ENCODE data around the gene SESN3.
"Not testable (repeated sequence)": the region's sequence is repeated elsewhere in the genome, so short reads cannot be mapped to it uniquely, and the experiment has no call there.

SESN3 gene, protein sequence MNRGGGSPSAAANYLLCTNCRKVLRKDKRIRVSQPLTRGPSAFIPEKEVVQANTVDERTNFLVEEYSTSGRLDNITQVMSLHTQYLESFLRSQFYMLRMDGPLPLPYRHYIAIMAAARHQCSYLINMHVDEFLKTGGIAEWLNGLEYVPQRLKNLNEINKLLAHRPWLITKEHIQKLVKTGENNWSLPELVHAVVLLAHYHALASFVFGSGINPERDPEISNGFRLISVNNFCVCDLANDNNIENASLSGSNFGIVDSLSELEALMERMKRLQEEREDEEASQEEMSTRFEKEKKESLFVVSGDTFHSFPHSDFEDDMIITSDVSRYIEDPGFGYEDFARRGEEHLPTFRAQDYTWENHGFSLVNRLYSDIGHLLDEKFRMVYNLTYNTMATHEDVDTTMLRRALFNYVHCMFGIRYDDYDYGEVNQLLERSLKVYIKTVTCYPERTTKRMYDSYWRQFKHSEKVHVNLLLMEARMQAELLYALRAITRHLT

DNA sequence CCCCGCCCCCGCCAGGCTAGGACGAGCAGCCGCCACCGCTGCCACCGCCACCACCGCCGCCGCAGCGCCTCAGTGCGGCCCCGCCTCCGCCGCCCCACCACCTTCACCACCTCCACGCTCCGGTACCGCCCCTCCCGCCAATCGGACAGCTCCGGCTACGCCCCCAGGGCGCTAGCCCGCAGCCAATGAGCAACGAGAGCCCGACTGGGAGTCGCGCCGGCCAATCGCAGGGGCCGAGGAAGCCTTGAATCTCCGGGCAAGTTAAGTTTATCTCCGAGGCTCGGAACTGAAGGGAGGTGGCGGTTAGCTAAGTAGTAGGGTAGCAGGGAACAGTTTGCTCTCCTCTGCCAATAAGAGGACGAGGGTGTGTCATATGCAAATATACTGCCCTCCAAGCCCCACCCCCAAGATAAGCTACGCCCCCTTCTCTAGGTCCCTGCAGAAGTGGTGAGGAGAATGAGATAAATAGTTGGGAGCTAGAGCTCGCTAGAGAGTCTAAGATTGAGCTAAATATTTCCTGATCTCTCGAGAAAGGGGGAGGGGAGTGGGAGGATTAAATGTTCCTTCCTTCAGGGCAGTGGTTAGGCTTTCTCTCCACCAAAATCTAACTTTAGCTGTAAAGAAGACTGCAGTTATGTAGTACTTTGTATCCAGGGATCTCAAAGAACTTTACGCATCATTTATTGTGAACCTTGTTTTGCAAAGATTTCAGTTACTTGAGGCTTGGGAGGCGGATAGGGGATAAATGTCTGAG lies at the start of gene SESN3:
TSS of gene SESN3 (minus strand) at position 76 of the 754 bp plus-strand sequence. CDS start 342 bp downstream, outside the sequence.
- DNase-seq (ENCODE audit: low spot score): peak; percentile 94

- DNase-seq (ENCODE audit: low spot score): no peak
Observed at GRCh38 chr11:95279921-95280868, 49.2 kb upstream of the SESN3 start.

DNA sequence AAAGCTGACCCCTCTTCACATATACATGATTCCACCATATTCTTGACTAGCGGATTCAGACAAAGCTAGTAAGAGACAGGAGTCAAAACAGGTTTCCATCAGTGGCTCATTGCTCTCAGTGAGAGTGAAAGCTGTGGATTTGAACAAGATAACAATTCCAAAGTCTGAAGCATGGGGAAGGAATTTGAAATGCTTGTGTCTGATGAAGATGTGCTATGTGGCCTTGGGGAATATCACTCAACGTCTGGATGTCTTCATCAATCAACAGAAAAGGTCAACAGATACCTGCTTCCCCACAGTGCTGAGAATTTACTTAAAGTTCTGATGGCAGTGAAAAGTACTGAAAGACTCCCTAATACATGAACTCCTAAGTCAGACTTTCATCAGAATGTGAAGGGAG lies 46.9 kb upstream of the SESN3 start:
- DNase-seq (ENCODE audit: low spot score): no peak

DNA sequence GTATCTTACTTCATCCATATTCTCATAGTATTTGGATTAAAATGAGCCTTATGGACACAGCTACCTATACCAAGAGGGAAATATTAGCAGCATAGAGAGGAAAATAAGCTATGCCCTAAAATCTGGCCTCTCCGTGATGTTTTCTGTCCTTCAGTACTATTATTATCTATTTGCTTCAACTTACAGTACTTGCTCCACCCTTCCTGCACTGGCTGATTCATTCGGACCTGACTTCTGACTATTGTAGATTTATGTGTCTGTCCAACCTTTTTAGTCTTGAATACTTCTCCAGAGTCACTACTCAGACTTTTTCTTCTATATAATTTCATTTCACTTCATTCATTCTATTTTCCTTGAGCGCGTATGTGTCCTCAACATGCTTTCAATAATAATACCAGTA lies 45.1 kb upstream of the SESN3 start:
- DNase-seq (ENCODE audit: low spot score): no peak

GRCh38 chr11:95273618-95274017 lies 42.6 kb upstream of the SESN3 start:
- not testable (repeated sequence) for DNase-seq (ENCODE audit: low spot score)

GRCh38 chr11:95269036-95269819 lies 38.2 kb upstream of the SESN3 start:
- DNase-seq (ENCODE audit: low spot score): no peak

GRCh38 chr11:95268391-95268790 lies 37.4 kb upstream of the SESN3 start:
- no peak for DNase-seq (ENCODE audit: low spot score)

- no peak for DNase-seq (ENCODE audit: low spot score)
Observed at GRCh38 chr11:95267601-95268213, 36.7 kb upstream of the SESN3 start.

- no peak for DNase-seq (ENCODE audit: low spot score)
Observed at GRCh38 chr11:95266751-95267374, 35.9 kb upstream of the SESN3 start.

- DNase-seq (ENCODE audit: low spot score): no peak
Observed at GRCh38 chr11:95264881-95265280, 33.9 kb upstream of the SESN3 start.

GRCh38 chr11:95262994-95263765 lies 32.2 kb upstream of the SESN3 start:
- DNase-seq (ENCODE audit: low spot score): no peak

- no peak for DNase-seq (ENCODE audit: low spot score)
Observed at GRCh38 chr11:95257456-95257971, 26.5 kb upstream of the SESN3 start.

DNA sequence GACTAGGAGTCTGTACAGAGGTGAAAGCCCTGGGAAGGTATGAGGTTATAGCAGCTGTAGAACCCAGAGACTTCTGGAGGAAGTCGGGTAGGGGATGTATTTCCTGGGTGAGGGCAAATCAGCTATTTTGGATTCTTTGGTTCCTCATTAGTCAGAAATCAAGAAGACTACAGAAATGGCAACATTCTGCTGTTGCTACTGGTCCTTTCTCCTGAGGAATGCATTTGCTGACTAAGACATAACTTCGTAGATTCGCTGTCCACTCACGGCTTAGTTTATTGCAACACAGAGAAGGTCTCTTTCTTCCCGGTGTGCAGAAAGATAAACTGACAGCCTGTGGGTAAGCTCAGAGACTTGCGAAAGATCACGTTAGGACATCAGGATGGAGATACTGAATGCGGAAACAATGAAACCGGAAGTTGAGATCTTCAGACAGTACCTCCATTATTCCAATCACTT lies 25.3 kb upstream of the SESN3 start:
- no peak for DNase-seq (ENCODE audit: low spot score)

- DNase-seq (ENCODE audit: low spot score): no peak
Observed at GRCh38 chr11:95255251-95256145, 24.5 kb upstream of the SESN3 start.

GRCh38 chr11:95254716-95255115 lies 23.7 kb upstream of the SESN3 start:
- DNase-seq (ENCODE audit: low spot score): no peak

- peak; percentile 85 for DNase-seq (ENCODE audit: low spot score)
Observed at GRCh38 chr11:95254131-95254704, 23.2 kb upstream of the SESN3 start.

GRCh38 chr11:95253141-95253540 lies 22.1 kb upstream of the SESN3 start:
- no peak for DNase-seq (ENCODE audit: low spot score)

DNA sequence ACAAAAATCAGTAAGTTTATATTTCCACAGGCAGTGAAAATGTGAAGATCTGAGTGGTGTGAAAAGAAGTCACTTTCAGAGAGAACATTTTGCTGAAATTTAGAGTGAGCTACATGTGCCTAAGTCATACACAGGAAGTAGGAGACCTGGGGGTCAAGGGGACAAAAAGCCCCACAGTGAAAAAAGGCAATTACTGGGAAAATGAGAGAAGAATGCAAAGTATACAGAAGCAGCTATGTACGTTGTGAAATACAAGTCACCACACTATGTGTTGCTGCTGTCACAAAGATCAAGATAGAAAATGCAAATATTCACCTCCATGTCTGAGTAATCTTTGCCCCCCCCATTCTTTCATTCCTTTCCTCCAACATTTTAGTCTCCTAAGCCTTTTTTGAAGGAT lies 21.6 kb upstream of the SESN3 start:
- no peak for DNase-seq (ENCODE audit: low spot score)
